Glutamatergic neuron (in vitro differentiated cells): ENCODE results near the gene TRAF3IP1. TPM values are rescaled to one million over a fixed set of nuclear protein-coding genes. Genes with fewer than 3 reads are reported as not detected.

Experiments used
- DNase-seq: peaks from one replicate; pipeline ENCODE4 v3.0.0; 2022
- H3K27ac Mint-ChIP-seq: one replicate; pipeline ENCODE4 v1.8.0; 2020; ENCODE audit warnings: mild to moderate bottlenecking, mixed read lengths, inconsistent platforms; ENCODE audit not compliant: unreplicated experiment
- H3K27me3 Mint-ChIP-seq: one replicate; pipeline ENCODE4 v1.8.0; 2020; ENCODE audit warnings: mild to moderate bottlenecking, moderate library complexity, mixed read lengths, inconsistent platforms; ENCODE audit not compliant: unreplicated experiment
- H3K36me3 Mint-ChIP-seq: one replicate; pipeline ENCODE4 v1.8.0; 2020; ENCODE audit warnings: mild to moderate bottlenecking, mixed read lengths, inconsistent platforms; ENCODE audit not compliant: unreplicated experiment
- H3K4me1 Mint-ChIP-seq: one replicate; pipeline ENCODE4 v1.8.0; 2020; ENCODE audit warnings: mild to moderate bottlenecking, low read depth, mixed read lengths, inconsistent platforms; ENCODE audit not compliant: unreplicated experiment
- H3K4me3 Mint-ChIP-seq: one replicate; pipeline ENCODE4 v1.8.0; 2020; ENCODE audit warnings: mild to moderate bottlenecking, mixed read lengths, inconsistent platforms; ENCODE audit not compliant: unreplicated experiment
- H3K9me3 Mint-ChIP-seq: one replicate; pipeline ENCODE4 v1.8.0; 2020; ENCODE audit warnings: mild to moderate bottlenecking, moderate library complexity, mixed read lengths, inconsistent platforms; ENCODE audit not compliant: unreplicated experiment
- total RNA-seq: library from RNA; stranded (reverse); fragmentation: NEBNext Ultra II Directional; extraction: Animal tissue kit (Norgen Biotek cat#: 25700); gene quantifications from one replicate; pipeline ENCODE4 v1.2.1, GENCODE V29; 2021; ENCODE audit not compliant: unreplicated experiment
- TF ChIP-seq, protein P1 (sequence below): fragments of 200-600 bp; sonication (generic); IDR thresholded peaks from one replicate; pipeline ENCODE4 v1.5.0; 2021; ENCODE audit not compliant: partially characterized antibody, unreplicated experiment

The TRAF3IP1 gene
- total RNA-seq, 1 donor from 2014 or later, result 10.3 TPM

DNA sequence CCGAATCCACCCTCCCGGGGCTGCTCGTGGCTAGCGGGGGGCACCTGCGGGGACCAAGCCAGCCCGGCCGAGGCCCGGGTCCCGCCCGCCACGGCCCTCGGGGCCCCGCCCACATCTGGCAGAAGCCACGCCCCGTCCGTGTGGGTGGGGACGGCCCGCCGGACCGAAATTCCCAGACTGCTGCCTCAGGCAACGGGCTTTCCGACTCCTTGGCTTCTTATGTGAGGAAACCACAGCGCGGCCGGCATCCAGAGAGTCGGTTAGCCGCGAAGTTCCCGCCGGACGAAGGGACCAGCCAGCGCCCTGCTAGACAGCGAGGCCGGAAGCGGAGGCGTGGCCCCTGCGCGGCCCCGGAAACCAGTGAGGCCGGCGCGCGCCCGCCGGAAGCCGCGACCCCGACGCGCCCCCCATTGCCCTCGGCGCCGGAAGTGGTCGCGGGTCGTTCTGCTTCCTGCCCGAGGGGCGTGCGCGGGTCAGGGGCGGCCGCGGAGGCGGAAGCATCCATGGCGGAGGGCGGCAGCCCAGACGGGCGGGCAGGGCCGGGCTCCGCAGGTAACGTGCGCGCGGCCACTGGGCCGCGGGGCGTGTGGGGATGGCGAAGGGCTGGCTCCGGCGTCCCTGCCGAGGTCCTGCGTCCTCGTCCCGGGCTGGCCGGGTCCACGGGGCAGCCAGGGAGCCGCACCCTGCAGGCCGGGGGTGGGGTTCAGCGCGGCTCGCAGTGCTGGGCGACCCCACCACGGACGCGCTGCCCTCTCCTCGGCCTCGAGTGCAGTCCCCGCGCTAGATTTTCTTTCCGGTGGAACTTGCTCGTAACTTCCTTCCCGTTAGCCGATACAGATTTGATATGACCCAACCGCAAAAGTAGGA, 106.5 kb downstream of the TRAF3IP1 start, which contains the start of gene ASB1:
TSS of gene ASB1 (plus strand) at position 360 of the 867 bp plus-strand sequence. CDS start at position 504, 144 bp downstream.
- TF ChIP-seq, protein P1, sequence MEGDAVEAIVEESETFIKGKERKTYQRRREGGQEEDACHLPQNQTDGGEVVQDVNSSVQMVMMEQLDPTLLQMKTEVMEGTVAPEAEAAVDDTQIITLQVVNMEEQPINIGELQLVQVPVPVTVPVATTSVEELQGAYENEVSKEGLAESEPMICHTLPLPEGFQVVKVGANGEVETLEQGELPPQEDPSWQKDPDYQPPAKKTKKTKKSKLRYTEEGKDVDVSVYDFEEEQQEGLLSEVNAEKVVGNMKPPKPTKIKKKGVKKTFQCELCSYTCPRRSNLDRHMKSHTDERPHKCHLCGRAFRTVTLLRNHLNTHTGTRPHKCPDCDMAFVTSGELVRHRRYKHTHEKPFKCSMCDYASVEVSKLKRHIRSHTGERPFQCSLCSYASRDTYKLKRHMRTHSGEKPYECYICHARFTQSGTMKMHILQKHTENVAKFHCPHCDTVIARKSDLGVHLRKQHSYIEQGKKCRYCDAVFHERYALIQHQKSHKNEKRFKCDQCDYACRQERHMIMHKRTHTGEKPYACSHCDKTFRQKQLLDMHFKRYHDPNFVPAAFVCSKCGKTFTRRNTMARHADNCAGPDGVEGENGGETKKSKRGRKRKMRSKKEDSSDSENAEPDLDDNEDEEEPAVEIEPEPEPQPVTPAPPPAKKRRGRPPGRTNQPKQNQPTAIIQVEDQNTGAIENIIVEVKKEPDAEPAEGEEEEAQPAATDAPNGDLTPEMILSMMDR, result no peak
- Mint-ChIP-seq H3K36me3 (peaks cover 11% of the 10 kb centered on the region), H3K4me3 (peak within 1 kb of the TSS; percentile 95)

DNA sequence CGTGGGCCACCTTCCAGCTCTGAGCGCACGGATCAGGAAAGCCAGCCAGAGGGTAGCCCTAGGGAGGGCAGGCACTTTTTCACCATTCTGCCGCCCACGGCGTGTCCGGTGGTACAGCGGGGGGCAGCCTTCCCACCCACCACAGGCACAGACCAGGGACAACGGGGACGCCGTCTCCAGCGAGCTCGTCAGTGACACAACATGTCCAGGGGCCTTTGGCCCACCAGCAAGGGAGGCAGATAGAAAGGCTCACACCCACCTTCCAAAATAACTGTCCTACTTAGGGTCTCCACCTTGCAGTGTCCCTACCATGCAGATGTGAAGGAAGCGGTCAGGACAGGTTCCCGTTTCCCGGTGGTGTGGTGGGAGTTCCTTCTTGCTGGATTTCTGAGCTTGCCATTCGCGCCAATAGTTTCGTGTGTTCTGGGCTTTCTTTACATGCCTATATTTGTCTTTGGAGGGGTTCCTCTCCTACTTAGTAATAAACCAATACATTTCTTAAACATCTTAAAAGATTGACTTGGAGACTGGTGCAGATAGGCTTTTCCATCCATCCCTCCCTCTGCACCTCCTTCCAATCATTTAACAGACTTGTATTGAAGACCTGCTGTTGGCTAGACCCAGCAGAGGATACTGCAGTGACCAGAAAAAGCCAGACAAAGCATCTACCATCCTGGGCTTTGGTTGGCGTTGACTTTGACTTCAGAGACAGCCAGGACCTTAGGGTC, 107.3 kb downstream of the TRAF3IP1 start:
- Mint-ChIP-seq H3K4me3 (peak overlapping the region; percentile 88), H3K4me1 (peaks cover 12% of the 10 kb centered on the region), H3K27me3 (peaks cover 6% of the 10 kb centered on the region), H3K9me3 (peaks cover 4% of the 10 kb centered on the region), H3K36me3 (peaks cover 11% of the 10 kb centered on the region), H3K27ac (peak overlapping the region; percentile 36)
- no peak for DNase-seq
- TF ChIP-seq, protein P1, result no peak

More for the DNA sequence above, 106.5 kb downstream of the TRAF3IP1 start, which contains the start of gene ASB1:
- H3K9me3 Mint-ChIP-seq, result peaks cover 4% of the 10 kb centered on the region
- peak within 1 kb of the TSS; percentile 86 for H3K27ac Mint-ChIP-seq
- peaks cover 6% of the 10 kb centered on the region for H3K27me3 Mint-ChIP-seq
- H3K4me1 Mint-ChIP-seq, result peaks cover 12% of the 10 kb centered on the region
- peak; percentile 92 for DNase-seq

DNA sequence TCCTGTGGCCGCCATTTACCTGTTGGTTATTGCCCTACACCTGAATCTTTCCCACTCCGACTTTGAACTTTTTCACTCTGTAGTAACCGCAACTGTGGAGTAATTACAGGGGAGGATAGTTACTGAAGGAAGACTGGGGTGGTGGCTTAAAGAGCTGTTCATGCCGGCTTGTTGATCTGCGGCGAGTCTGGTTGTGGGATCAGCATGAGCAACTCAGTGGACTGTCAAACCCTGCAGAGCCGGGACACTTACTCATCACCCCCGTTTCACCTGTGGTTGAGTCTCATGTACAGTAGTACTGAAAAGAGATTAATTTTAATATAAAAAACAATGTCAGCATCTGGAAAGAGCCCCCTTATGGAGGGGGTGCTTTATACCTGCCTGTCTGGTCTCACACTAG, 108.5 kb downstream of the TRAF3IP1 start:
- H3K27ac Mint-ChIP-seq, result no peak overlapping the region
- peaks cover 6% of the 10 kb centered on the region for H3K27me3 Mint-ChIP-seq
- DNase-seq, result no peak
- no peak overlapping the region for H3K4me3 Mint-ChIP-seq
- H3K9me3 Mint-ChIP-seq, result peaks cover 4% of the 10 kb centered on the region
- peaks cover 11% of the 10 kb centered on the region for H3K36me3 Mint-ChIP-seq
- H3K4me1 Mint-ChIP-seq, result peaks cover 10% of the 10 kb centered on the region
- TF ChIP-seq, protein P1, result no peak

DNA sequence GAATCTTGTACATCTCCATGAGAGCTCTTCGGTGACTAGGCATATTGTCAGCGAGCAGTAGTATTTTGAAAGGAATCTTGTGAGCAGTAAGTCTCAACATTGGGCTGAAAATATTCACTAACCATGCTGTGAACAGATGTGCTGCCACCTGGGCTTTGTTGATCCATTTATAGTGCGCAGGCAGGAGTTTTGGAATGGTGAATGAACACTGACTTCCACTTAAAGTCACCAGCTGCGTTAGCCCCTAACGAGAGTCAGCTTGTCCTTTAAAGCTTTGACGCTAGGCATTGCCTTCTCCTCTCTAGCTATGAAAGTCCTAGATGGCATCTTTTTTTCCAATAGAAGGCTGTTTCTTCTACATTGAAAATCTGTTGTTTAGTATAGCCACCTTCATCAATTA, 110.5 kb downstream of the TRAF3IP1 start:
- TF ChIP-seq, protein P1, result no peak
- H3K4me3 Mint-ChIP-seq, result no peak overlapping the region
- peaks cover 6% of the 10 kb centered on the region for H3K27me3 Mint-ChIP-seq
- H3K27ac Mint-ChIP-seq, result no peak overlapping the region
- DNase-seq, result no peak
- H3K36me3 Mint-ChIP-seq, result peaks cover 11% of the 10 kb centered on the region
- peaks cover 7% of the 10 kb centered on the region for H3K4me1 Mint-ChIP-seq
- H3K9me3 Mint-ChIP-seq, result peaks cover 4% of the 10 kb centered on the region
